MM.1S (cell line): Measurements from ENCODE around the gene MAPK8IP1.

Source experiments
- DNase-seq: peaks from one replicate; pipeline ENCODE4 v3.0.0-alpha.2; 2015
- H2AFZ ChIP-seq: fragments of 300-600 bp; sonication (generic); 2 replicates; pipeline ENCODE4 v1.6.0; 2016; ENCODE audit warnings: antibody characterized with exemption, low read length
- H3F3A ChIP-seq: fragments of 300-600 bp; sonication (generic); 2 replicates; pipeline ENCODE4 v1.6.1; 2016; ENCODE audit warnings: mild to moderate bottlenecking, antibody characterized with exemption, low read length, moderate library complexity, mixed read lengths; ENCODE audit not compliant: insufficient read depth
- H3K27ac ChIP-seq: fragments of 300-600 bp; sonication (generic); 2 replicates; pipeline ENCODE4 v1.5.1; 2016; ENCODE audit warnings: mild to moderate bottlenecking, low read length
- H3K27me3 ChIP-seq: fragments of 300-600 bp; sonication (generic); replicated peaks from 2 replicates; pipeline ENCODE4 v1.6.0; 2016; ENCODE audit warnings: low read length; ENCODE audit not compliant: insufficient read depth
- H3K36me3 ChIP-seq: fragments of 300-600 bp; sonication (generic); replicated peaks from 2 replicates; pipeline ENCODE4 v1.6.1; 2016; ENCODE audit warnings: mild to moderate bottlenecking, low read length, mixed read lengths; ENCODE audit not compliant: insufficient read depth
- H3K4me1 ChIP-seq: fragments of 300-600 bp; sonication (generic); 2 replicates; pipeline ENCODE4 v1.6.1; 2016; ENCODE audit warnings: low read length, mixed read lengths
- H3K4me2 ChIP-seq: fragments of 300-600 bp; sonication (generic); 2 replicates; pipeline ENCODE4 v1.6.0; 2016; ENCODE audit warnings: low read depth, low read length
- H3K4me3 ChIP-seq: fragments of 300-600 bp; sonication (generic); 2 replicates; pipeline ENCODE4 v1.5.1; 2016; ENCODE audit warnings: low read length, mixed read lengths
- H3K79me2 ChIP-seq: fragments of 300-600 bp; sonication (generic); 2 replicates; pipeline ENCODE4 v1.6.1; 2016; ENCODE audit warnings: mixed run types, low read length, mixed read lengths
- H3K9ac ChIP-seq: fragments of 300-600 bp; sonication (generic); 2 replicates; pipeline ENCODE4 v1.6.1; 2016; ENCODE audit warnings: low read length, mixed read lengths
- H3K9me2 ChIP-seq: fragments of 300-600 bp; sonication (generic); replicated peaks from 2 replicates; pipeline ENCODE4 v1.6.1; 2016; ENCODE audit warnings: mild to moderate bottlenecking, low read length, mixed read lengths; ENCODE audit not compliant: insufficient read depth
- H3K9me3 ChIP-seq: fragments of 300-600 bp; sonication (generic); replicated peaks from 2 replicates; pipeline ENCODE4 v1.6.1; 2016; ENCODE audit warnings: mild to moderate bottlenecking, low read length, mixed read lengths; ENCODE audit not compliant: insufficient read depth
- H4K20me1 ChIP-seq: fragments of 300-600 bp; sonication (generic); 2 replicates; pipeline ENCODE4 v1.6.1; 2016; ENCODE audit warnings: mild to moderate bottlenecking, low read length, moderate library complexity, mixed read lengths; ENCODE audit not compliant: insufficient read depth
- EZH2 ChIP-seq: fragments of 300-600 bp; sonication (generic); optimal IDR thresholded peaks from 2 replicates; pipeline ENCODE3; 2017; ENCODE audit warnings: low read depth, mild to moderate bottlenecking, antibody characterized with exemption, low read length, mixed read lengths
- EZH2phosphoT487 ChIP-seq: fragments of 300-600 bp; sonication (generic); IDR thresholded peaks from 2 replicates; pipeline ENCODE4 v1.6.1; 2018; ENCODE audit warnings: antibody characterized with exemption, low read length
- TF ChIP-seq, protein P1 (sequence below): fragments of 300-600 bp; sonication (generic); IDR thresholded peaks from 2 replicates; pipeline ENCODE4 v1.5.1; 2016; ENCODE audit warnings: antibody characterized with exemption, low read length, mixed read lengths

The MAPK8IP1 gene

DNA sequence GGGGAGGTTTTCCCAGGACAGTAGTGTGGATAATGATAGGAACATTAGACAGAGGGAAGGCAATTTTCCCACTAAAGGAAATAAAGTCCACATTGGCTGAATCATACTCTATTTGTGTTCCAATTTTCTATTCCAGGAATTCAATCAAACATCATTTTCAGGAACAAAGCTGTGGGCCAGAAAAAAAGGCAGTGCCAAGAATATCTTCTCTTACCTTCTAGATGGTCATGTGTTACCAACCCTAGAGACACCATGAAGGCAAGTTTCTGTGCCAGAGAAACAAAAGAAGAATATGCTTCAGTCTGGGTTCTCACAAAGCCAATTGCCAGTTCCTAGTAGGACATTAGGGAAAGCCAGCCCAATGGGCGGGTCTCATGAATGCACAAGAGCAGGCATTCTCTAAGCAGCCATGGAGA lies 64.5 kb downstream of the MAPK8IP1 start:
- H3K36me3 ChIP-seq = no peaks in the 10 kb centered on the region; the same call in 1 of the 2 replicates
- H3K9me3 ChIP-seq = no peaks in the 10 kb centered on the region

More for the DNA sequence above, 64.5 kb downstream of the MAPK8IP1 start:
- H3K4me1 ChIP-seq = no peaks in the 10 kb centered on the region
- no peaks in the 10 kb centered on the region for H3K79me2 ChIP-seq
- H3F3A ChIP-seq = no peaks in the 10 kb centered on the region
- H4K20me1 ChIP-seq = no peaks in the 10 kb centered on the region
- no peak for TF ChIP-seq EZH2phosphoT487
- TF ChIP-seq EZH2 = no peak
- TF ChIP-seq, protein P1, sequence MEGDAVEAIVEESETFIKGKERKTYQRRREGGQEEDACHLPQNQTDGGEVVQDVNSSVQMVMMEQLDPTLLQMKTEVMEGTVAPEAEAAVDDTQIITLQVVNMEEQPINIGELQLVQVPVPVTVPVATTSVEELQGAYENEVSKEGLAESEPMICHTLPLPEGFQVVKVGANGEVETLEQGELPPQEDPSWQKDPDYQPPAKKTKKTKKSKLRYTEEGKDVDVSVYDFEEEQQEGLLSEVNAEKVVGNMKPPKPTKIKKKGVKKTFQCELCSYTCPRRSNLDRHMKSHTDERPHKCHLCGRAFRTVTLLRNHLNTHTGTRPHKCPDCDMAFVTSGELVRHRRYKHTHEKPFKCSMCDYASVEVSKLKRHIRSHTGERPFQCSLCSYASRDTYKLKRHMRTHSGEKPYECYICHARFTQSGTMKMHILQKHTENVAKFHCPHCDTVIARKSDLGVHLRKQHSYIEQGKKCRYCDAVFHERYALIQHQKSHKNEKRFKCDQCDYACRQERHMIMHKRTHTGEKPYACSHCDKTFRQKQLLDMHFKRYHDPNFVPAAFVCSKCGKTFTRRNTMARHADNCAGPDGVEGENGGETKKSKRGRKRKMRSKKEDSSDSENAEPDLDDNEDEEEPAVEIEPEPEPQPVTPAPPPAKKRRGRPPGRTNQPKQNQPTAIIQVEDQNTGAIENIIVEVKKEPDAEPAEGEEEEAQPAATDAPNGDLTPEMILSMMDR = no peak
- H3K9ac ChIP-seq = no peak overlapping the region
- no peaks in the 10 kb centered on the region for H3K27me3 ChIP-seq
- no peak overlapping the region for H2AFZ ChIP-seq
- H3K9me2 ChIP-seq = no peaks in the 10 kb centered on the region
- no peak for DNase-seq
- H3K4me2 ChIP-seq = no peak overlapping the region
- no peak overlapping the region for H3K27ac ChIP-seq
- H3K4me3 ChIP-seq = no peak overlapping the region
